ENCODE measurements around the gene CD300LG.
"Not testable (repeated sequence)": the region's sequence is repeated elsewhere in the genome, so short reads cannot be mapped to it uniquely, and the experiment has no call there.

Gene CD300LG

GRCh38 chr17:43856141-43856540, 9.2 kb downstream of the CD300LG start:
- no peak for DNase-seq

GRCh38 chr17:43857141-43857540, 10.2 kb downstream of the CD300LG start:
- DNase-seq: no peak

- no peak for DNase-seq
Measured at GRCh38 chr17:43857957-43858600, 11.1 kb downstream of the CD300LG start.

- DNase-seq: no peak
Measured at GRCh38 chr17:43860077-43860725, 13.2 kb downstream of the CD300LG start.

GRCh38 chr17:43860927-43861622, 14.1 kb downstream of the CD300LG start:
- DNase-seq: no peak

- no peak for DNase-seq
Measured at GRCh38 chr17:43861960-43862359, 15.0 kb downstream of the CD300LG start.

GRCh38 chr17:43864161-43864984, 17.4 kb downstream of the CD300LG start:
- no peak for DNase-seq

- DNase-seq: no peak
Measured at GRCh38 chr17:43868226-43868994, 21.4 kb downstream of the CD300LG start.

- DNase-seq: not testable (repeated sequence)
Measured at GRCh38 chr17:43869031-43869430, 22.1 kb downstream of the CD300LG start.

GRCh38 chr17:43871946-43872690, 25.1 kb downstream of the CD300LG start:
- no peak for DNase-seq

GRCh38 chr17:43873091-43873490, 26.1 kb downstream of the CD300LG start:
- DNase-seq: no peak

GRCh38 chr17:43873815-43874214, 26.8 kb downstream of the CD300LG start:
- DNase-seq: no peak

GRCh38 chr17:43874293-43874692, 27.3 kb downstream of the CD300LG start:
- no peak for DNase-seq

GRCh38 chr17:43875476-43876147, 28.6 kb downstream of the CD300LG start:
- DNase-seq: no peak

GRCh38 chr17:43877031-43877430, 30.1 kb downstream of the CD300LG start:
- no peak for DNase-seq

GRCh38 chr17:43877451-43878155, 30.6 kb downstream of the CD300LG start:
- DNase-seq: no peak

- peak; percentile 10 to 56 (median 39) for DNase-seq
Measured at GRCh38 chr17:43878260-43879175, 31.5 kb downstream of the CD300LG start.

- DNase-seq: no peak
Measured at GRCh38 chr17:43879723-43880419, 32.9 kb downstream of the CD300LG start.
